H1 (cell line): Measurements from ENCODE around the gene RPP14. TPM values are rescaled to one million over a fixed set of nuclear protein-coding genes. Genes with fewer than 3 reads are reported as not detected.

Source experiments
- BCL11A ChIP-seq, 2 experiments: IDR thresholded peaks; one replicate each; pipeline ENCODE4 v1.6.1; 2011; ENCODE audit warnings: low read depth in 2 of 2, low read length in 2 of 2, mild to moderate bottlenecking in 2 of 2
- CBX5 ChIP-seq: fragments of 300-800, 300-1000 bp; sonication (generic); IDR thresholded peaks from 2 replicates; pipeline ENCODE4 v1.7.1; 2016; ENCODE audit warnings: antibody characterized with exemption, low read length, low read depth
- GABPA ChIP-seq: IDR thresholded peaks from 2 replicates; pipeline ENCODE4 v1.6.1; 2011; ENCODE audit warnings: mild to moderate bottlenecking, low read length, moderate library complexity, borderline replicate concordance; ENCODE audit not compliant: insufficient read depth
- MAFK ChIP-seq: IDR thresholded peaks from 2 replicates; pipeline ENCODE4 v1.6.1; 2012; ENCODE audit warnings: low read depth, mild to moderate bottlenecking, improper control_type of control experiment, low read length
- SIN3A ChIP-seq, 2 experiments: IDR thresholded peaks in 1 of 2; conservative IDR thresholded peaks in 1 of 2; 2 replicates each; pipeline ENCODE4 v1.6.1; 2011 to 2012; ENCODE audit warnings: low read length in 2 of 2, improper control_type of control experiment in 1 of 2, low read depth in 1 of 2, mild to moderate bottlenecking in 1 of 2
- TAF7 ChIP-seq: optimal IDR thresholded peaks from 2 replicates; pipeline ENCODE3; 2011; ENCODE audit warnings: low read depth, mild to moderate bottlenecking, inconsistent platforms, low read length, moderate library complexity, borderline replicate concordance
- YY1 ChIP-seq: IDR thresholded peaks from 2 replicates; pipeline ENCODE4 v1.6.1; 2011; ENCODE audit warnings: low read depth, mild to moderate bottlenecking, low read length
- polyA plus RNA-seq, 7 experiments: library from polyadenylated mRNA; depleted of rRNA in 3 of 7; stranded (reverse) in 5 of 7; unstranded in 2 of 7; fragments of >200 nt in 5 of 7; fragments of 200-250 nt in 2 of 7; gene quantifications; 1 replicate in 5 of 7; 2 replicates in 1 of 7; 4 replicates in 1 of 7; pipeline versions ENCODE4 v1.2.1 to v1.2.3, GENCODE V29; 2011 to 2013; ENCODE audit warnings: missing spikeins in 2 of 7, mixed read lengths in 2 of 7
- total RNA-seq: library from RNA; stranded (reverse); fragmentation: NEBNext Ultra II Directional; extraction: Animal tissue kit (Norgen Biotek cat#: 25700); gene quantifications from 2 replicates; pipeline ENCODE4 v1.2.1, GENCODE V29; 2021
- TF ChIP-seq, protein P1 (sequence below): fragments of 300-600 bp; sonication (generic); IDR thresholded peaks from 2 replicates; pipeline ENCODE4 v1.7.1; 2012; ENCODE audit warnings: low read length, moderate library complexity, mild to moderate bottlenecking, inconsistent platforms; ENCODE audit not compliant: insufficient replicate concordance
- TF ChIP-seq, protein P2 (sequence below): IDR thresholded peaks from 2 replicates; pipeline ENCODE4 v1.6.1; 2012; ENCODE audit warnings: low read length, inconsistent platforms

Gene RPP14
- total and polyA plus RNA-seq, 2 of the 8 experiments (the other 6 are each of a cell fraction or from before 2014, with no cell fraction given): 11.7 to 23.4 TPM

- TF ChIP-seq, protein P1, sequence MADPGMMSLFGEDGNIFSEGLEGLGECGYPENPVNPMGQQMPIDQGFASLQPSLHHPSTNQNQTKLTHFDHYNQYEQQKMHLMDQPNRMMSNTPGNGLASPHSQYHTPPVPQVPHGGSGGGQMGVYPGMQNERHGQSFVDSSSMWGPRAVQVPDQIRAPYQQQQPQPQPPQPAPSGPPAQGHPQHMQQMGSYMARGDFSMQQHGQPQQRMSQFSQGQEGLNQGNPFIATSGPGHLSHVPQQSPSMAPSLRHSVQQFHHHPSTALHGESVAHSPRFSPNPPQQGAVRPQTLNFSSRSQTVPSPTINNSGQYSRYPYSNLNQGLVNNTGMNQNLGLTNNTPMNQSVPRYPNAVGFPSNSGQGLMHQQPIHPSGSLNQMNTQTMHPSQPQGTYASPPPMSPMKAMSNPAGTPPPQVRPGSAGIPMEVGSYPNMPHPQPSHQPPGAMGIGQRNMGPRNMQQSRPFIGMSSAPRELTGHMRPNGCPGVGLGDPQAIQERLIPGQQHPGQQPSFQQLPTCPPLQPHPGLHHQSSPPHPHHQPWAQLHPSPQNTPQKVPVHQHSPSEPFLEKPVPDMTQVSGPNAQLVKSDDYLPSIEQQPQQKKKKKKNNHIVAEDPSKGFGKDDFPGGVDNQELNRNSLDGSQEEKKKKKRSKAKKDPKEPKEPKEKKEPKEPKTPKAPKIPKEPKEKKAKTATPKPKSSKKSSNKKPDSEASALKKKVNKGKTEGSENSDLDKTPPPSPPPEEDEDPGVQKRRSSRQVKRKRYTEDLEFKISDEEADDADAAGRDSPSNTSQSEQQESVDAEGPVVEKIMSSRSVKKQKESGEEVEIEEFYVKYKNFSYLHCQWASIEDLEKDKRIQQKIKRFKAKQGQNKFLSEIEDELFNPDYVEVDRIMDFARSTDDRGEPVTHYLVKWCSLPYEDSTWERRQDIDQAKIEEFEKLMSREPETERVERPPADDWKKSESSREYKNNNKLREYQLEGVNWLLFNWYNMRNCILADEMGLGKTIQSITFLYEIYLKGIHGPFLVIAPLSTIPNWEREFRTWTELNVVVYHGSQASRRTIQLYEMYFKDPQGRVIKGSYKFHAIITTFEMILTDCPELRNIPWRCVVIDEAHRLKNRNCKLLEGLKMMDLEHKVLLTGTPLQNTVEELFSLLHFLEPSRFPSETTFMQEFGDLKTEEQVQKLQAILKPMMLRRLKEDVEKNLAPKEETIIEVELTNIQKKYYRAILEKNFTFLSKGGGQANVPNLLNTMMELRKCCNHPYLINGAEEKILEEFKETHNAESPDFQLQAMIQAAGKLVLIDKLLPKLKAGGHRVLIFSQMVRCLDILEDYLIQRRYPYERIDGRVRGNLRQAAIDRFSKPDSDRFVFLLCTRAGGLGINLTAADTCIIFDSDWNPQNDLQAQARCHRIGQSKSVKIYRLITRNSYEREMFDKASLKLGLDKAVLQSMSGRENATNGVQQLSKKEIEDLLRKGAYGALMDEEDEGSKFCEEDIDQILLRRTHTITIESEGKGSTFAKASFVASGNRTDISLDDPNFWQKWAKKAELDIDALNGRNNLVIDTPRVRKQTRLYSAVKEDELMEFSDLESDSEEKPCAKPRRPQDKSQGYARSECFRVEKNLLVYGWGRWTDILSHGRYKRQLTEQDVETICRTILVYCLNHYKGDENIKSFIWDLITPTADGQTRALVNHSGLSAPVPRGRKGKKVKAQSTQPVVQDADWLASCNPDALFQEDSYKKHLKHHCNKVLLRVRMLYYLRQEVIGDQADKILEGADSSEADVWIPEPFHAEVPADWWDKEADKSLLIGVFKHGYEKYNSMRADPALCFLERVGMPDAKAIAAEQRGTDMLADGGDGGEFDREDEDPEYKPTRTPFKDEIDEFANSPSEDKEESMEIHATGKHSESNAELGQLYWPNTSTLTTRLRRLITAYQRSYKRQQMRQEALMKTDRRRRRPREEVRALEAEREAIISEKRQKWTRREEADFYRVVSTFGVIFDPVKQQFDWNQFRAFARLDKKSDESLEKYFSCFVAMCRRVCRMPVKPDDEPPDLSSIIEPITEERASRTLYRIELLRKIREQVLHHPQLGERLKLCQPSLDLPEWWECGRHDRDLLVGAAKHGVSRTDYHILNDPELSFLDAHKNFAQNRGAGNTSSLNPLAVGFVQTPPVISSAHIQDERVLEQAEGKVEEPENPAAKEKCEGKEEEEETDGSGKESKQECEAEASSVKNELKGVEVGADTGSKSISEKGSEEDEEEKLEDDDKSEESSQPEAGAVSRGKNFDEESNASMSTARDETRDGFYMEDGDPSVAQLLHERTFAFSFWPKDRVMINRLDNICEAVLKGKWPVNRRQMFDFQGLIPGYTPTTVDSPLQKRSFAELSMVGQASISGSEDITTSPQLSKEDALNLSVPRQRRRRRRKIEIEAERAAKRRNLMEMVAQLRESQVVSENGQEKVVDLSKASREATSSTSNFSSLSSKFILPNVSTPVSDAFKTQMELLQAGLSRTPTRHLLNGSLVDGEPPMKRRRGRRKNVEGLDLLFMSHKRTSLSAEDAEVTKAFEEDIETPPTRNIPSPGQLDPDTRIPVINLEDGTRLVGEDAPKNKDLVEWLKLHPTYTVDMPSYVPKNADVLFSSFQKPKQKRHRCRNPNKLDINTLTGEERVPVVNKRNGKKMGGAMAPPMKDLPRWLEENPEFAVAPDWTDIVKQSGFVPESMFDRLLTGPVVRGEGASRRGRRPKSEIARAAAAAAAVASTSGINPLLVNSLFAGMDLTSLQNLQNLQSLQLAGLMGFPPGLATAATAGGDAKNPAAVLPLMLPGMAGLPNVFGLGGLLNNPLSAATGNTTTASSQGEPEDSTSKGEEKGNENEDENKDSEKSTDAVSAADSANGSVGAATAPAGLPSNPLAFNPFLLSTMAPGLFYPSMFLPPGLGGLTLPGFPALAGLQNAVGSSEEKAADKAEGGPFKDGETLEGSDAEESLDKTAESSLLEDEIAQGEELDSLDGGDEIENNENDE: no peak
- TF ChIP-seq BCL11A (IDR thresholded peaks at IDR 0.05; ENCODE audit: low read depth in 2 of 2, low read length in 2 of 2) (no peak), SIN3A (conservative IDR thresholded peaks at IDR 0.05 in 1 of 2, IDR thresholded peaks at IDR 0.05 in 1 of 2; ENCODE audit: low read depth in 1 of 2, low read length in 2 of 2) (no peak), YY1 (no peak), CBX5 (no peak), GABPA (no peak), MAFK (no peak), TAF7 (no peak)
- TF ChIP-seq, protein P2, sequence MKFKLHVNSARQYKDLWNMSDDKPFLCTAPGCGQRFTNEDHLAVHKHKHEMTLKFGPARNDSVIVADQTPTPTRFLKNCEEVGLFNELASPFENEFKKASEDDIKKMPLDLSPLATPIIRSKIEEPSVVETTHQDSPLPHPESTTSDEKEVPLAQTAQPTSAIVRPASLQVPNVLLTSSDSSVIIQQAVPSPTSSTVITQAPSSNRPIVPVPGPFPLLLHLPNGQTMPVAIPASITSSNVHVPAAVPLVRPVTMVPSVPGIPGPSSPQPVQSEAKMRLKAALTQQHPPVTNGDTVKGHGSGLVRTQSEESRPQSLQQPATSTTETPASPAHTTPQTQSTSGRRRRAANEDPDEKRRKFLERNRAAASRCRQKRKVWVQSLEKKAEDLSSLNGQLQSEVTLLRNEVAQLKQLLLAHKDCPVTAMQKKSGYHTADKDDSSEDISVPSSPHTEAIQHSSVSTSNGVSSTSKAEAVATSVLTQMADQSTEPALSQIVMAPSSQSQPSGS: no peak
Measured at GRCh38 chr3:58296843-58297242, 9.2 kb upstream of the RPP14 start (continued).
